HepG2 (cell line): ENCODE data around the gene TMEM139. TPM values are rescaled to one million over a fixed set of nuclear protein-coding genes. Genes with fewer than 3 reads are reported as not detected.

Source experiments
- ARID5B ChIP-seq: IDR thresholded peaks from 2 replicates; pipeline ENCODE4 v1.4.0; 2020; ENCODE audit warnings: mild to moderate bottlenecking, missing genetic modification reagents
- CC2D1A ChIP-seq: sonication (generic); formaldehyde crosslinking; IDR thresholded peaks from 2 replicates; pipeline ENCODE4 v1.8.1; 2023; ENCODE audit warnings: mild to moderate bottlenecking, missing genetic modification reagents
- FOXP1 ChIP-seq, 2 experiments: fragments of 450-650 bp in 1 of 2; IDR thresholded peaks; 2 replicates each; pipeline ENCODE4 v1.6.1; 2017 to 2018; ENCODE audit warnings: antibody characterized with exemption in 1 of 2
- GATAD2A ChIP-seq: IDR thresholded peaks from 2 replicates; pipeline ENCODE4 v1.6.1; 2016
- KDM1A ChIP-seq: IDR thresholded peaks from 2 replicates; pipeline ENCODE4 v1.6.1; 2016; ENCODE audit warnings: missing compliant biosample characterization
- MTA3 ChIP-seq: sonication (generic); formaldehyde crosslinking; IDR thresholded peaks from 2 replicates; pipeline ENCODE4 v1.4.0; 2020; ENCODE audit warnings: missing genetic modification reagents
- NFYC ChIP-seq: IDR thresholded peaks from 2 replicates; pipeline ENCODE4 v1.6.1; 2016; ENCODE audit warnings: missing genetic modification reagents, missing compliant biosample characterization
- NR2C2 ChIP-seq: sonication (generic); formaldehyde crosslinking; IDR thresholded peaks from 2 replicates; pipeline ENCODE4 v1.4.0; 2020; ENCODE audit warnings: missing genetic modification reagents, mild to moderate bottlenecking, moderate library complexity, borderline replicate concordance
- RELA ChIP-seq: sonication (generic); formaldehyde crosslinking; IDR thresholded peaks from 2 replicates; pipeline ENCODE4 v1.4.0; 2020; ENCODE audit warnings: missing genetic modification reagents
- RXRB ChIP-seq: IDR thresholded peaks from 2 replicates; pipeline ENCODE4 v1.6.1; 2016; ENCODE audit warnings: borderline replicate concordance, missing genetic modification reagents, missing compliant biosample characterization
- ZFP91 ChIP-seq: sonication (generic); formaldehyde crosslinking; IDR thresholded peaks from 2 replicates; pipeline ENCODE4 v1.9.0; 2022; ENCODE audit warnings: missing genetic modification reagents, mild to moderate bottlenecking, borderline replicate concordance
- ZFY ChIP-seq: sonication (generic); formaldehyde crosslinking; IDR thresholded peaks from 2 replicates; pipeline ENCODE4 v1.4.0; 2020; ENCODE audit warnings: missing genetic modification reagents
- ZNF230 ChIP-seq: sonication (generic); formaldehyde crosslinking; IDR thresholded peaks from 2 replicates; pipeline ENCODE4 v1.4.0; 2020; ENCODE audit warnings: mild to moderate bottlenecking, missing genetic modification reagents
- ZNF343 ChIP-seq: sonication (generic); formaldehyde crosslinking; IDR thresholded peaks from 2 replicates; pipeline ENCODE4 v1.4.0; 2020; ENCODE audit warnings: mild to moderate bottlenecking, missing genetic modification reagents
- ZNF605 ChIP-seq: sonication (generic); formaldehyde crosslinking; IDR thresholded peaks from 2 replicates; pipeline ENCODE4 v1.8.0; 2022; ENCODE audit warnings: mild to moderate bottlenecking, missing genetic modification reagents
- ZNF703 ChIP-seq: sonication (generic); formaldehyde crosslinking; IDR thresholded peaks from 2 replicates; pipeline ENCODE4 v1.5.1; 2020; ENCODE audit warnings: missing genetic modification reagents, mild to moderate bottlenecking, moderate library complexity, borderline replicate concordance
- ZSCAN5A ChIP-seq: sonication (generic); formaldehyde crosslinking; IDR thresholded peaks from 2 replicates; pipeline ENCODE4 v1.8.0; 2022; ENCODE audit warnings: mild to moderate bottlenecking, missing genetic modification reagents, borderline replicate concordance
- polyA plus RNA-seq, 8 experiments: library from polyadenylated mRNA; depleted of rRNA in 3 of 8; stranded (reverse) in 7 of 8; unstranded in 1 of 8; fragments of >200 nt; fragmentation: Illumina TruSeq in 4 of 8; extraction: Trizol in 4 of 8; gene quantifications; 2 replicates each; pipeline versions ENCODE4 v1.2.1 to v1.2.3, GENCODE V29; 2011 to 2016; ENCODE audit warnings: low read depth in 4 of 8, missing spikeins in 1 of 8, mixed read lengths in 1 of 8; ENCODE audit not compliant: insufficient read depth in 1 of 8
- total RNA-seq, 5 experiments: library from RNA; depleted of rRNA; stranded (reverse); fragments of >200 nt; fragmentation: Illumina TruSeq; extraction: Trizol; gene quantifications; 2 replicates each; pipeline ENCODE4 v1.2.3, GENCODE V29; 2016; ENCODE audit warnings: low read depth in 1 of 5
- TF ChIP-seq, protein P1 (sequence below): IDR thresholded peaks from 2 replicates; pipeline ENCODE4 v1.6.1; 2016; ENCODE audit warnings: low read depth, control low read depth

The TMEM139 gene
- total and polyA plus RNA-seq, 2 of the 13 experiments (the other 11 are each of a cell fraction or from before 2014, with no cell fraction given): 7.9 to 14.0 TPM

DNA sequence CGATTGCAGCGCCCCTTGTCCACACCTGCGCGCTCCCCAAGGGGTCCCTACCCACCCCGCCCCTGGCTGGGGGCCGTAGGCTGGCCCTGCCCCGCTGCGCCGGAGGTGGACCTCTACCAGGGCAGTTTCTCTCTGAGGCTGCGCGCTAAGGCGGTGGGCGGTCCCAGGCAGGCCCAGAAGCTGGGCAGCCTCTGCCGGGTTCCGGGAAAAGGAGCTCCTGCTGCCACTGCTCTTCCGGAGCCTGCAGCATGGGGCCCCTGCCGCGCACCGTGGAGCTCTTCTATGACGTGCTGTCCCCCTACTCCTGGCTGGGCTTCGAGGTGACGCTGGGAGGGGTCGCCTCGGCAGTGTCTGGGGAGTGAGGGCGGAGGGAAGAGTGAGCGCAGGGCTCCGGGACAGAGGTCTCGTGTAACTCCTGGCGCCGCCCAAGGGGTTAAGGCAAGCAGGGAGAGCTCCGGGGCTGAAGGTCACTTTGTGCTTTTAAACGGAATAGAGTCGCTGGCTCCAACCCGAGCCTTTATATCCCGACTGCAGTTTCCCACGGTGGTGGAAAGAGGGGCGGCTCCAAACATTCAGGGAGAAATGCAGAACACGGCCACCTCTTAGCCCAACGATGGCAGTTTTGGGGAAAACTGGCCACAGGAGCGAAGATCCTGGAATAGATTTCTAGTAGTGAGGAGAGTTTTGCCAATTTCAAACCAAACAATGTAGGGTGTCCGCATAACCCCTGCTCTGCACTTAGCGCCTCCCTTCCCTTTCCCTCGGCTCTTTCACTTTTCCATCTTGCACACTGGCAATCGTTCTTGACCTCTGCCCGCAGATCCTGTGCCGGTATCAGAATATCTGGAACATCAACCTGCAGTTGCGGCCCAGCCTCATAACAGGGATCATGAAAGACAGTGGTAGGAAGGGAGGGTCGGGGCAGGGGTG lies 21.2 kb upstream of the TMEM139 start, which contains the start of gene GSTK1 (continued):
- TF ChIP-seq RXRB (CRISPR knock-in tag) (peak; percentile 71; the same call in 1 of the 2 replicates), FOXP1 (IDR thresholded peaks at IDR 0.05) (no peak), FOXP1 (CRISPR knock-in tag; IDR thresholded peaks at IDR 0.05) (no peak), ZFY (CRISPR knock-in tag) (peak; percentile 81), NFYC (0 out of 2 replicates have a peak, but pooled peaks have one; percentile 9), ZNF703 (CRISPR knock-in tag) (no peak; the same call in 1 of the 2 replicates), CC2D1A (CRISPR knock-in tag) (no peak), RELA (CRISPR knock-in tag) (no peak), ZSCAN5A (CRISPR knock-in tag) (peak; percentile 33; the same call in 1 of the 2 replicates), NR2C2 (CRISPR knock-in tag) (peak; percentile 78), ZNF605 (CRISPR knock-in tag) (peak; percentile 84; the same call in 1 of the 2 replicates), KDM1A (CRISPR knock-in tag) (no peak), MTA3 (no peak), ZFP91 (CRISPR knock-in tag) (peak; percentile 87), ARID5B (CRISPR knock-in tag) (peak; percentile 41; the same call in 1 of the 2 replicates), GATAD2A (peak; percentile 67), ZNF230 (CRISPR knock-in tag) (peak; percentile 89), ZNF343 (CRISPR knock-in tag) (no peak)
- TF ChIP-seq, protein P1, sequence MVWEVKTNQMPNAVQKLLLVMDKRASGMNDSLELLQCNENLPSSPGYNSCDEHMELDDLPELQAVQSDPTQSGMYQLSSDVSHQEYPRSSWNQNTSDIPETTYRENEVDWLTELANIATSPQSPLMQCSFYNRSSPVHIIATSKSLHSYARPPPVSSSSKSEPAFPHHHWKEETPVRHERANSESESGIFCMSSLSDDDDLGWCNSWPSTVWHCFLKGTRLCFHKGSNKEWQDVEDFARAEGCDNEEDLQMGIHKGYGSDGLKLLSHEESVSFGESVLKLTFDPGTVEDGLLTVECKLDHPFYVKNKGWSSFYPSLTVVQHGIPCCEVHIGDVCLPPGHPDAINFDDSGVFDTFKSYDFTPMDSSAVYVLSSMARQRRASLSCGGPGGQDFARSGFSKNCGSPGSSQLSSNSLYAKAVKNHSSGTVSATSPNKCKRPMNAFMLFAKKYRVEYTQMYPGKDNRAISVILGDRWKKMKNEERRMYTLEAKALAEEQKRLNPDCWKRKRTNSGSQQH (CRISPR knock-in tag): no peak
